ENCODE data around the gene RABGGTB.
"Not testable (repeated sequence)": the region's sequence is repeated elsewhere in the genome, so short reads cannot be mapped to it uniquely, and the experiment has no call there.

Gene RABGGTB

GRCh38 chr1:75796376-75797272, 10.6 kb downstream of the RABGGTB start, which contains the start of gene MSH4:
Gene MSH4 (plus strand): TSS chr1:75796882. CDS start chr1:75796986, 104 bp downstream.
- DNase-seq (ENCODE audit: extremely low read depth, low read depth) = peak; percentile 15
- H3K4me3 ChIP-seq (replicated peaks; ENCODE audit: low read depth, low read length) = no peak within 1 kb of the TSS
- TF ChIP-seq CTCF (IDR thresholded peaks at IDR 0.05; ENCODE audit: low read depth, low read length, missing control alignments) = no peak

- no peak for DNase-seq (ENCODE audit: extremely low read depth, low read depth)
- H3K4me3 ChIP-seq (replicated peaks; ENCODE audit: low read depth, low read length) = no peak overlapping the region
- no peak for TF ChIP-seq CTCF (IDR thresholded peaks at IDR 0.05; ENCODE audit: low read depth, low read length, missing control alignments)
Measured at GRCh38 chr1:75797273-75797588, 11.2 kb downstream of the RABGGTB start.

- no peak overlapping the region for H3K4me3 ChIP-seq (replicated peaks; ENCODE audit: low read depth, low read length)
- DNase-seq (ENCODE audit: extremely low read depth, low read depth) = no peak
- TF ChIP-seq CTCF (IDR thresholded peaks at IDR 0.05; ENCODE audit: low read depth, low read length, missing control alignments) = no peak
Measured at GRCh38 chr1:75797606-75798216, 11.7 kb downstream of the RABGGTB start.

- DNase-seq (ENCODE audit: extremely low read depth, low read depth); H3K4me3 ChIP-seq (replicated peaks; ENCODE audit: low read depth, low read length): not testable (repeated sequence)
Measured at GRCh38 chr1:75801480-75801879, 15.4 kb downstream of the RABGGTB start.

- H3K4me3 ChIP-seq (replicated peaks; ENCODE audit: low read depth, low read length) = no peak overlapping the region
- TF ChIP-seq CTCF (IDR thresholded peaks at IDR 0.05; ENCODE audit: low read depth, low read length, missing control alignments) = no peak
- no peak for DNase-seq (ENCODE audit: extremely low read depth, low read depth)
Measured at GRCh38 chr1:75808921-75809320, 22.9 kb downstream of the RABGGTB start.

GRCh38 chr1:75810113-75810512, 24.1 kb downstream of the RABGGTB start:
- not testable (repeated sequence) for DNase-seq (ENCODE audit: extremely low read depth, low read depth); H3K4me3 ChIP-seq (replicated peaks; ENCODE audit: low read depth, low read length)

- TF ChIP-seq CTCF (IDR thresholded peaks at IDR 0.05; ENCODE audit: low read depth, low read length, missing control alignments) = no peak
- no peak overlapping the region for H3K4me3 ChIP-seq (replicated peaks; ENCODE audit: low read depth, low read length)
- no peak for DNase-seq (ENCODE audit: extremely low read depth, low read depth)
Measured at GRCh38 chr1:75811211-75811981, 25.3 kb downstream of the RABGGTB start.
